Measurements from ENCODE around the gene DPEP1. TPM values are rescaled to one million over a fixed set of nuclear protein-coding genes. Genes with fewer than 3 reads are reported as not detected.

DPEP1 gene
- total and polyA plus RNA-seq, 7 donors, result 0.92 to 1.2 TPM; not detected in 5

- H3K9me3 ChIP-seq, result no peaks in the 10 kb centered on the region
- no peak overlapping the region for H3K4me3 ChIP-seq
- H3K27me3 ChIP-seq, result peaks cover 0 to 34% (median 20%) of the 10 kb centered on the region in 3 donors
- TF ChIP-seq CTCF (IDR thresholded peaks at IDR 0.05) (no peak), EP300 (IDR thresholded peaks at IDR 0.05) (no peak), POLR2A (IDR thresholded peaks at IDR 0.05) (no peak), POLR2AphosphoS5 (IDR thresholded peaks at IDR 0.05) (no peak)
- no peak for DNase-seq
- intact Hi-C loops (cut with DNase I), result no loop called here
- peaks cover 0 to 4% (median 0%) of the 10 kb centered on the region in 4 donors for H3K4me1 ChIP-seq
- 77 to 78% methylated on average over 9 of the region's 9 CpGs for WGBS, 2 donors
- H3K36me3 ChIP-seq, result no peaks in the 10 kb centered on the region
- H3K27ac ChIP-seq, result no peak overlapping the region
Measured at GRCh38 chr16:89607453-89607852, 6.0 kb upstream of the DPEP1 start.

- DNase-seq, result no peak
- H3K4me1 ChIP-seq, result no peaks in the 10 kb centered on the region
- no peak overlapping the region for H3K4me3 ChIP-seq
- 38 to 75% methylated on average over 32 of the region's 32 CpGs for WGBS, 2 donors
- no peaks in the 10 kb centered on the region for H3K9me3 ChIP-seq
- H3K36me3 ChIP-seq, result no peaks in the 10 kb centered on the region
- H3K27me3 ChIP-seq, result peaks cover 0 to 34% (median 15%) of the 10 kb centered on the region in 3 donors
- no peak overlapping the region for H3K27ac ChIP-seq
- TF ChIP-seq EP300 (IDR thresholded peaks at IDR 0.05), result no peak
- no peak for TF ChIP-seq POLR2A (IDR thresholded peaks at IDR 0.05)
- no peak for TF ChIP-seq POLR2AphosphoS5 (IDR thresholded peaks at IDR 0.05)
- no peak for TF ChIP-seq CTCF (IDR thresholded peaks at IDR 0.05)
- intact Hi-C loops (cut with DNase I), result no loop called here
Measured at GRCh38 chr16:89607937-89608740, 5.3 kb upstream of the DPEP1 start.

GRCh38 chr16:89610108-89610453 is 3.4 kb upstream of the DPEP1 start:
- no peak for DNase-seq
- WGBS, 2 donors, result 11 to 64% methylated on average over 1 of the region's 1 CpG
- Histone ChIP-seq H3K27me3 (peaks cover 1 to 35% (median 11%) of the 10 kb centered on the region in 3 donors), H3K27ac (no peak overlapping the region), H3K4me3 (no peak overlapping the region), H3K36me3 (no peaks in the 10 kb centered on the region), H3K9me3 (no peaks in the 10 kb centered on the region), H3K4me1 (no peaks in the 10 kb centered on the region)
- no peak for TF ChIP-seq POLR2A (IDR thresholded peaks at IDR 0.05)
- no peak for TF ChIP-seq CTCF (IDR thresholded peaks at IDR 0.05)
- no peak for TF ChIP-seq EP300 (IDR thresholded peaks at IDR 0.05)
- no peak for TF ChIP-seq POLR2AphosphoS5 (IDR thresholded peaks at IDR 0.05)
- intact Hi-C loops (cut with DNase I), result no loop called here

- Histone ChIP-seq H3K36me3 (no peaks in the 10 kb centered on the region), H3K27ac (no peak overlapping the region), H3K27me3 (peaks cover 5 to 54% (median 7%) of the 10 kb centered on the region in 3 donors), H3K9me3 (no peaks in the 10 kb centered on the region), H3K4me1 (no peaks in the 10 kb centered on the region), H3K4me3 (no peak overlapping the region)
- TF ChIP-seq EP300 (IDR thresholded peaks at IDR 0.05) (no peak), POLR2A (IDR thresholded peaks at IDR 0.05) (no peak), POLR2AphosphoS5 (IDR thresholded peaks at IDR 0.05) (no peak), CTCF (IDR thresholded peaks at IDR 0.05) (no peak)
- DNase-seq, result no peak
- intact Hi-C loops (cut with DNase I), result no loop called here
- 78 to 86% methylated on average over 20 of the region's 20 CpGs for WGBS, 2 donors
Measured at GRCh38 chr16:89612415-89613166, 851 bp upstream of the DPEP1 start.

Data from sigmoid colon (tissue), 7 donors.